GM23338 (cell line): ENCODE measurements around the gene CCDC152.

Experiments used
- CREB1 ChIP-seq: fragments of 250-450 bp; sonication (Bioruptor Pico); IDR thresholded peaks from 2 replicates; pipeline ENCODE4 v1.5.0; 2020; ENCODE audit warnings: low read depth, mild to moderate bottlenecking, moderate library complexity
- EZH2 ChIP-seq: fragments of 200-600 bp; sonication (generic); IDR thresholded peaks from one replicate; pipeline ENCODE4 v1.8.0; 2017; ENCODE audit warnings: antibody characterized with exemption, mild to moderate bottlenecking, low read depth; ENCODE audit not compliant: unreplicated experiment
- EZH2phosphoT487 ChIP-seq: fragments of 200-600 bp; sonication (generic); IDR thresholded peaks from one replicate; pipeline ENCODE4 v1.8.1; 2018; ENCODE audit warnings: antibody characterized with exemption; ENCODE audit not compliant: unreplicated experiment
- JUNB ChIP-seq: IDR thresholded peaks from one replicate; pipeline ENCODE4 v1.6.1; 2016; ENCODE audit warnings: antibody characterized with exemption; ENCODE audit not compliant: unreplicated experiment
- NANOG ChIP-seq: IDR thresholded peaks from 2 replicates; pipeline ENCODE4 v1.6.1; 2016; ENCODE audit warnings: antibody characterized with exemption, borderline replicate concordance
- POLR2AphosphoS5 ChIP-seq: IDR thresholded peaks from 2 replicates; pipeline ENCODE4 v1.6.1; 2016; ENCODE audit warnings: antibody characterized with exemption, low read depth
- STAT1 ChIP-seq: IDR thresholded peaks from one replicate; pipeline ENCODE4 v1.6.1; 2016; ENCODE audit warnings: antibody characterized with exemption; ENCODE audit not compliant: unreplicated experiment
- TF ChIP-seq, protein P1 (sequence below), 2 experiments: fragments of 200-600 bp in 1 of 2; sonication (generic) in 1 of 2; conservative IDR thresholded peaks; 2 replicates each; pipeline versions ENCODE4 v1.5.1 to v1.6.1; 2016 to 2017; ENCODE audit warnings: antibody characterized with exemption in 2 of 2, low read depth in 2 of 2, mild to moderate bottlenecking in 2 of 2, moderate library complexity in 1 of 2
- TF ChIP-seq, protein P2 (sequence below): IDR thresholded peaks from 2 replicates; pipeline ENCODE4 v1.6.1; 2016; ENCODE audit warnings: antibody characterized with exemption
- TF ChIP-seq, protein P3 (sequence below): IDR thresholded peaks from one replicate; pipeline ENCODE4 v1.6.1; 2018; ENCODE audit warnings: antibody characterized with exemption; ENCODE audit not compliant: unreplicated experiment

DNA sequence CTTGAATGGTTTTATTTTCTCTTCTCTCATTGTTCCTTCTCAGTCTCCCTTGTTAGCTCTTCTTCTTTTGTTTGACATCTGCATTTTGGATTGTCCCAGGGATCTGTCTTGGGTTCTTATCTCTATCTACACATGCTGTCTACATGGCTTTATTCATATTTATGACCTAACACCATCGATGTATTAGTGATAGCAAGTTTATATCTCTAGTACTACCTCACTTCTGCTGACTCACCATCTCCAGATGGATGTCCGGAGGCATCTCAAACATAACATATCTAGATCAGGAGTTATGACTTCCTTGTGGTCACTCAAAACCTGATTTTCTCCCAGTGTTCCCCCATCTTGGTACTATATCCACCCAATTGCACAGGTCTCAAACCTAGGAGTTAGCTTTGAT, 74.3 kb downstream of the CCDC152 start:
- TF ChIP-seq, protein P1, sequence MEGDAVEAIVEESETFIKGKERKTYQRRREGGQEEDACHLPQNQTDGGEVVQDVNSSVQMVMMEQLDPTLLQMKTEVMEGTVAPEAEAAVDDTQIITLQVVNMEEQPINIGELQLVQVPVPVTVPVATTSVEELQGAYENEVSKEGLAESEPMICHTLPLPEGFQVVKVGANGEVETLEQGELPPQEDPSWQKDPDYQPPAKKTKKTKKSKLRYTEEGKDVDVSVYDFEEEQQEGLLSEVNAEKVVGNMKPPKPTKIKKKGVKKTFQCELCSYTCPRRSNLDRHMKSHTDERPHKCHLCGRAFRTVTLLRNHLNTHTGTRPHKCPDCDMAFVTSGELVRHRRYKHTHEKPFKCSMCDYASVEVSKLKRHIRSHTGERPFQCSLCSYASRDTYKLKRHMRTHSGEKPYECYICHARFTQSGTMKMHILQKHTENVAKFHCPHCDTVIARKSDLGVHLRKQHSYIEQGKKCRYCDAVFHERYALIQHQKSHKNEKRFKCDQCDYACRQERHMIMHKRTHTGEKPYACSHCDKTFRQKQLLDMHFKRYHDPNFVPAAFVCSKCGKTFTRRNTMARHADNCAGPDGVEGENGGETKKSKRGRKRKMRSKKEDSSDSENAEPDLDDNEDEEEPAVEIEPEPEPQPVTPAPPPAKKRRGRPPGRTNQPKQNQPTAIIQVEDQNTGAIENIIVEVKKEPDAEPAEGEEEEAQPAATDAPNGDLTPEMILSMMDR (conservative IDR thresholded peaks at IDR 0.05; ENCODE audit: low read depth in 2 of 2) = no peak
- TF ChIP-seq EZH2phosphoT487 (no peak), EZH2 (no peak), POLR2AphosphoS5 (no peak), CREB1 (CRISPR knock-in tag) (no peak), NANOG (no peak), JUNB (no peak), STAT1 (no peak)
- TF ChIP-seq, protein P2, sequence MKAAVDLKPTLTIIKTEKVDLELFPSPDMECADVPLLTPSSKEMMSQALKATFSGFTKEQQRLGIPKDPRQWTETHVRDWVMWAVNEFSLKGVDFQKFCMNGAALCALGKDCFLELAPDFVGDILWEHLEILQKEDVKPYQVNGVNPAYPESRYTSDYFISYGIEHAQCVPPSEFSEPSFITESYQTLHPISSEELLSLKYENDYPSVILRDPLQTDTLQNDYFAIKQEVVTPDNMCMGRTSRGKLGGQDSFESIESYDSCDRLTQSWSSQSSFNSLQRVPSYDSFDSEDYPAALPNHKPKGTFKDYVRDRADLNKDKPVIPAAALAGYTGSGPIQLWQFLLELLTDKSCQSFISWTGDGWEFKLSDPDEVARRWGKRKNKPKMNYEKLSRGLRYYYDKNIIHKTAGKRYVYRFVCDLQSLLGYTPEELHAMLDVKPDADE = no peak
- TF ChIP-seq, protein P3, sequence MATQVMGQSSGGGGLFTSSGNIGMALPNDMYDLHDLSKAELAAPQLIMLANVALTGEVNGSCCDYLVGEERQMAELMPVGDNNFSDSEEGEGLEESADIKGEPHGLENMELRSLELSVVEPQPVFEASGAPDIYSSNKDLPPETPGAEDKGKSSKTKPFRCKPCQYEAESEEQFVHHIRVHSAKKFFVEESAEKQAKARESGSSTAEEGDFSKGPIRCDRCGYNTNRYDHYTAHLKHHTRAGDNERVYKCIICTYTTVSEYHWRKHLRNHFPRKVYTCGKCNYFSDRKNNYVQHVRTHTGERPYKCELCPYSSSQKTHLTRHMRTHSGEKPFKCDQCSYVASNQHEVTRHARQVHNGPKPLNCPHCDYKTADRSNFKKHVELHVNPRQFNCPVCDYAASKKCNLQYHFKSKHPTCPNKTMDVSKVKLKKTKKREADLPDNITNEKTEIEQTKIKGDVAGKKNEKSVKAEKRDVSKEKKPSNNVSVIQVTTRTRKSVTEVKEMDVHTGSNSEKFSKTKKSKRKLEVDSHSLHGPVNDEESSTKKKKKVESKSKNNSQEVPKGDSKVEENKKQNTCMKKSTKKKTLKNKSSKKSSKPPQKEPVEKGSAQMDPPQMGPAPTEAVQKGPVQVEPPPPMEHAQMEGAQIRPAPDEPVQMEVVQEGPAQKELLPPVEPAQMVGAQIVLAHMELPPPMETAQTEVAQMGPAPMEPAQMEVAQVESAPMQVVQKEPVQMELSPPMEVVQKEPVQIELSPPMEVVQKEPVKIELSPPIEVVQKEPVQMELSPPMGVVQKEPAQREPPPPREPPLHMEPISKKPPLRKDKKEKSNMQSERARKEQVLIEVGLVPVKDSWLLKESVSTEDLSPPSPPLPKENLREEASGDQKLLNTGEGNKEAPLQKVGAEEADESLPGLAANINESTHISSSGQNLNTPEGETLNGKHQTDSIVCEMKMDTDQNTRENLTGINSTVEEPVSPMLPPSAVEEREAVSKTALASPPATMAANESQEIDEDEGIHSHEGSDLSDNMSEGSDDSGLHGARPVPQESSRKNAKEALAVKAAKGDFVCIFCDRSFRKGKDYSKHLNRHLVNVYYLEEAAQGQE = no peak
